ENCODE results near the gene CDC40.
"Not testable (repeated sequence)": the region's sequence is repeated elsewhere in the genome, so short reads cannot be mapped to it uniquely, and the experiment has no call there.

The CDC40 gene

DNA sequence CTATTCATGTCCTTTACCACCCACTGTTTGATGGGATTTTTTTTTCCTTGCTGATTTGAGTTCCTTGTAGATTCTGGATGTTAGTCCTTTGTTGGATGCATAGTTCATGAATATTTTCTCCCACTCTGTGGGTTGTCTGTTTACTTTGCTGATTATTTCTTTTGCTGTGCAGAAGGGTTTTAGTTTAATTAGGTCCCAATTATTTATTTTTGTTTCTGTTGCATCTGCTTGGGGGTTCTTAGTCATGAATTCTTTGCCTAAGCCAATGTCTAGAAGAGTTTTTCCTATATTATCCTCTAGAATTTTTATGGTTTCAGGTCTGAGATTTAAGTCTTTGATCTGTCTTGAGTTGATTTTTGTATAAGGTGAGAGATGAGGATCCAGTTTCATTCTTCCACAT, 92.6 kb downstream of the CDC40 start:
- not testable (repeated sequence) for DNase-seq

- no peak for DNase-seq
Measured at GRCh38 chr6:110277100-110277665, 97.0 kb downstream of the CDC40 start.

Data from NCI-H345 (cell line).